Measurements from ENCODE around the gene RTL5.

DNA sequence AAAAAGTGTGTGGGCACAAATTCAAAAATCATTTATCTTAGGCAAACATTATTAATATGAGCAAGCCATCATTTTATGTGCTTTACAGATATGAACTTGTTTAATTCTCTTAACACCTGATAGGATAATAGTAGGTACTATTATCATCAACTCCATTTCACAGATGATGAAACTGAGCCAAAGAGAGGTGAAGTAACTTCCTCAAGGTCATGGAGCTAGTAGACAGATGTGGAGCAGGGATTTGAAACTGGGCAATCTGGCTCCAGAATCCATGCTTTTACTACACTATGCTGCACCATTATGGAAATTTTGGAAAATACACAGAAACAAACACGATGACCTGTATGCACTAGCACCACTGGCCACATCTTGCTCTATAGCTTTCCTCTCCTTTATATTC is 48.8 kb upstream of the RTL5 start:
- TF ChIP-seq POLR2AphosphoS5 (IDR thresholded peaks at IDR 0.05) (no peak), RAD21 (conservative IDR thresholded peaks at IDR 0.05) (no peak), CTCF (IDR thresholded peaks at IDR 0.05; ENCODE audit: poor library complexity, severe bottlenecking) (no peak), REST (IDR thresholded peaks at IDR 0.05; ENCODE audit: borderline replicate concordance) (no peak), EZH2 (IDR thresholded peaks at IDR 0.05; ENCODE audit: borderline replicate concordance, insufficient read depth, low read length, poor library complexity, severe bottlenecking) (no peak), SMC3 (conservative IDR thresholded peaks at IDR 0.05; ENCODE audit: poor library complexity) (no peak), MXI1 (conservative IDR thresholded peaks at IDR 0.05; ENCODE audit: poor library complexity, severe bottlenecking) (no peak), EP300 (conservative IDR thresholded peaks at IDR 0.05; ENCODE audit: poor library complexity, severe bottlenecking) (no peak), TAF1 (IDR thresholded peaks at IDR 0.05; ENCODE audit: low read depth) (no peak)
